A549 (cell line): ENCODE measurements around the gene CYP4B1. TPM values are rescaled to one million over a fixed set of nuclear protein-coding genes. Genes with fewer than 3 reads are reported as not detected.

Experiments
- ATAC-seq, 2 experiments: fragments of 200-7000 bp in 1 of 2; fragments of >200 bp in 1 of 2; cut with Nextera tagmentation in 1 of 2; cut with Tn5 transposase in 1 of 2; 3 replicates each; pipeline versions ENCODE4 v1.8.0 to v1.9.1; 2018 to 2020; ENCODE audit warnings: mild to moderate bottlenecking in 1 of 2, moderate library complexity in 1 of 2
- CTCF ChIA-PET: fragments of 300-600 bp; sonication (Branson Sonifier 250); formaldehyde crosslinking; extraction: SDS; loops from one replicate; lab custom pipeline; 2021; ENCODE audit warnings: antibody characterized with exemption, inconsistent platforms; lab: Yijun Ruan, JAX
- POLR2A ChIA-PET: fragments of 350-600 bp; formaldehyde crosslinking; extraction: SDS; loops from one replicate; lab custom pipeline; 2021; ENCODE audit warnings: antibody characterized with exemption, inconsistent platforms; lab: Yijun Ruan, JAX
- DNase-seq, 2 experiments: peaks; one replicate each; pipeline versions ENCODE4 v3.0.0 to v3.0.0-alpha.2; 2011 to 2016; ENCODE audit warnings: low read depth in 1 of 2, low spot score in 1 of 2
- FAIRE-seq: peaks from 2 replicates; lab custom pipeline; 2011; peaks lifted over from hg19 to GRCh38; lab: Jason Lieb, UNC
- H3K27ac ChIP-seq, 2 experiments: fragments of >200 bp; sonication (Bioruptor Twin); formaldehyde crosslinking; 3 replicates each; pipeline ENCODE4 v1.5.1; 2016 to 2017
- H3K4me1 ChIP-seq: fragments of >200 bp; sonication (Bioruptor Twin); formaldehyde crosslinking; 3 replicates; pipeline ENCODE4 v1.6.1; 2016
- H3K4me2 ChIP-seq: fragments of >200 bp; sonication (Bioruptor Twin); formaldehyde crosslinking; 3 replicates; pipeline ENCODE4 v1.6.1; 2016
- H3K4me3 ChIP-seq: fragments of >200 bp; sonication (Bioruptor Twin); formaldehyde crosslinking; 3 replicates; pipeline ENCODE4 v1.5.1; 2016
- H3K9me3 ChIP-seq: fragments of >200 bp; sonication (Bioruptor Twin); formaldehyde crosslinking; 3 replicates; pipeline ENCODE4 v1.6.1; 2016
- CBX8 ChIP-seq: fragments of 200-600 bp; sonication (generic); IDR thresholded peaks from 2 replicates; pipeline ENCODE4 v1.6.1; 2016
- CHD2 ChIP-seq: fragments of 150-350 bp; IDR thresholded peaks from 2 replicates; pipeline ENCODE4 v1.6.1; 2014; ENCODE audit warnings: low read length; ENCODE audit not compliant: partially characterized antibody
- E2F6 ChIP-seq: IDR thresholded peaks from 2 replicates; pipeline ENCODE4 v1.6.1; 2012; ENCODE audit warnings: low read depth, borderline replicate concordance
- EP300 ChIP-seq, 2 experiments: fragments of >200 bp; sonication (Bioruptor Twin); formaldehyde crosslinking; IDR thresholded peaks; 2 replicates in 1 of 2; 3 replicates in 1 of 2; pipeline ENCODE4 v1.6.1; 2016 to 2017
- HES2 ChIP-seq: fragments of >200 bp; sonication (Bioruptor Twin); formaldehyde crosslinking; IDR thresholded peaks from 2 replicates; pipeline ENCODE4 v1.6.1; 2016
- HEYL ChIP-seq: fragments of 250-450 bp; sonication (Bioruptor Pico); IDR thresholded peaks from 2 replicates; pipeline ENCODE4 v1.8.0; 2021; ENCODE audit warnings: mild to moderate bottlenecking, moderate library complexity
- HMGXB4 ChIP-seq: fragments of 250-450 bp; sonication (Bioruptor Pico); IDR thresholded peaks from 2 replicates; pipeline ENCODE4 v1.5.0; 2021; ENCODE audit warnings: mild to moderate bottlenecking, moderate library complexity, borderline replicate concordance
- JUNB ChIP-seq: fragments of >200 bp; sonication (Bioruptor Twin); formaldehyde crosslinking; IDR thresholded peaks from 2 replicates; pipeline ENCODE4 v1.6.1; 2016
- MAX ChIP-seq: IDR thresholded peaks from 2 replicates; pipeline ENCODE4 v1.6.1; 2012
- PBX3 ChIP-seq: IDR thresholded peaks from 2 replicates; pipeline ENCODE4 v1.6.1; 2012
- PHF8 ChIP-seq: fragments of 200-600 bp; sonication (generic); IDR thresholded peaks from 2 replicates; pipeline ENCODE4 v1.6.1; 2016; ENCODE audit warnings: low read depth, mild to moderate bottlenecking, antibody characterized with exemption, moderate library complexity, borderline replicate concordance
- POLR2AphosphoS2 ChIP-seq: conservative IDR thresholded peaks from 2 replicates; pipeline ENCODE4 v1.6.1; 2012; ENCODE audit warnings: low read length, improper control_type of control experiment, inconsistent platforms
- RFX5 ChIP-seq: fragments of 450-650 bp; IDR thresholded peaks from 2 replicates; pipeline ENCODE4 v1.7.1; 2014; ENCODE audit warnings: antibody characterized with exemption, mild to moderate bottlenecking, moderate library complexity
- SREBF2 ChIP-seq: fragments of 450-650 bp; IDR thresholded peaks from 2 replicates; pipeline ENCODE4 v1.6.1; 2014; ENCODE audit warnings: mild to moderate bottlenecking, moderate library complexity
- USF2 ChIP-seq: fragments of 450-650 bp; IDR thresholded peaks from 2 replicates; pipeline ENCODE4 v1.6.1; 2014; ENCODE audit warnings: antibody characterized with exemption
- WGBS: methylation state at CpG from one replicate; pipeline ENCODE4 v1.1.6; 2017; ENCODE audit errors: missing lambda C conversion rate; 5-methylcytosine and 5-hydroxymethylcytosine counted together
- polyA plus RNA-seq, 4 experiments: library from polyadenylated mRNA; depleted of rRNA in 3 of 4; stranded (reverse); fragments of >200 nt; fragmentation: RNase III in 1 of 4; extraction: RNeasy Plus Mini Kit Qiagen cat#74134 plus additional on column Dnase treatment in 1 of 4; gene quantifications; 2 replicates in 3 of 4; 3 replicates in 1 of 4; pipeline ENCODE4 v1.2.3, GENCODE V29; 2011 to 2017
- TF ChIP-seq, protein P1 (sequence below): fragments of >200 bp; sonication (Bioruptor Twin); formaldehyde crosslinking; IDR thresholded peaks from 3 replicates; pipeline ENCODE4 v1.5.1; 2016
- TF ChIP-seq, protein P2 (sequence below): fragments of >200 bp; sonication (Bioruptor Twin); formaldehyde crosslinking; IDR thresholded peaks from 3 replicates; pipeline ENCODE4 v1.6.1; 2016
- TF ChIP-seq, protein P3 (sequence below): fragments of 150-350 bp; IDR thresholded peaks from 2 replicates; pipeline ENCODE4 v1.6.1; 2014; ENCODE audit warnings: low read depth, mild to moderate bottlenecking, low read length

Gene CYP4B1
- polyA plus RNA-seq, 2 of the 4 experiments (the other 2 are of a cell fraction), result not detected

- Histone ChIP-seq H3K4me2 (no peak overlapping the region), H3K4me1 (no peaks in the 10 kb centered on the region), H3K27ac (no peak overlapping the region), H3K9me3 (no peaks in the 10 kb centered on the region), H3K4me3 (no peak overlapping the region)
- ChIA-PET CTCF (no interaction called here), POLR2A (no interaction called here)
- WGBS, result 39% methylated on average over 4 of the region's 5 CpGs
- TF ChIP-seq RFX5 (no peak), CHD2 (no peak), HES2 (no peak), CBX8 (no peak)
- TF ChIP-seq, protein P1, sequence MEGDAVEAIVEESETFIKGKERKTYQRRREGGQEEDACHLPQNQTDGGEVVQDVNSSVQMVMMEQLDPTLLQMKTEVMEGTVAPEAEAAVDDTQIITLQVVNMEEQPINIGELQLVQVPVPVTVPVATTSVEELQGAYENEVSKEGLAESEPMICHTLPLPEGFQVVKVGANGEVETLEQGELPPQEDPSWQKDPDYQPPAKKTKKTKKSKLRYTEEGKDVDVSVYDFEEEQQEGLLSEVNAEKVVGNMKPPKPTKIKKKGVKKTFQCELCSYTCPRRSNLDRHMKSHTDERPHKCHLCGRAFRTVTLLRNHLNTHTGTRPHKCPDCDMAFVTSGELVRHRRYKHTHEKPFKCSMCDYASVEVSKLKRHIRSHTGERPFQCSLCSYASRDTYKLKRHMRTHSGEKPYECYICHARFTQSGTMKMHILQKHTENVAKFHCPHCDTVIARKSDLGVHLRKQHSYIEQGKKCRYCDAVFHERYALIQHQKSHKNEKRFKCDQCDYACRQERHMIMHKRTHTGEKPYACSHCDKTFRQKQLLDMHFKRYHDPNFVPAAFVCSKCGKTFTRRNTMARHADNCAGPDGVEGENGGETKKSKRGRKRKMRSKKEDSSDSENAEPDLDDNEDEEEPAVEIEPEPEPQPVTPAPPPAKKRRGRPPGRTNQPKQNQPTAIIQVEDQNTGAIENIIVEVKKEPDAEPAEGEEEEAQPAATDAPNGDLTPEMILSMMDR, result no peak
- FAIRE-seq, result no peak
- ATAC-seq, result no peak
- DNase-seq, result no peak
Measured at GRCh38 chr1:46810596-46810995, 11.8 kb downstream of the CYP4B1 start.

DNA sequence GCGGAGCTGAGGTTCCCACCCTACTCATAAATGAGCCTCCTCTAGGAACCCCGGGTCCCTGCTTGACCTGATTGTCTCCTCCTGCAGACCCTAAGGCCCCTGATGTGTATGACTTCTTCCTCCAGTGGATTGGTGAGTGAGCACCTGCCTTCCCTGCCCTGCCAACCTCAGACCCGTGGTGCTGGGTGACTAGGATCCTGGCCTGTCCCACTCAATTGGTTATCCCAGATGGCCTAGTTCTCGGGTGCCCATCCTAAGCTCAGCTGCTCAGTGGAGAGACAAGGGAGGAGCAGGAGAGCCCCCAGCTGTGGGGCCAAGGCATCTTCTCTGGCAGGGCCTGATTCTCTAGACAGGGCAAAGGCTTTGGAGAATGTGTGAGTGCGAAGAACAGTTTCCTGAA is 12.2 kb downstream of the CYP4B1 start:
- FAIRE-seq (no peak), ATAC-seq (no peak), DNase-seq (no peak)
- ChIA-PET CTCF (no interaction called here), POLR2A (no interaction called here)
- H3K4me2 ChIP-seq, result no peak overlapping the region
- H3K4me1 ChIP-seq, result no peaks in the 10 kb centered on the region
- H3K9me3 ChIP-seq, result no peaks in the 10 kb centered on the region
- no peak overlapping the region for H3K4me3 ChIP-seq
- no peak overlapping the region for H3K27ac ChIP-seq
- 54% methylated on average over 3 of the region's 5 CpGs for WGBS
- TF ChIP-seq USF2 (no peak), PHF8 (no peak), POLR2AphosphoS2 (no peak), CBX8 (no peak)
- TF ChIP-seq, protein P2, sequence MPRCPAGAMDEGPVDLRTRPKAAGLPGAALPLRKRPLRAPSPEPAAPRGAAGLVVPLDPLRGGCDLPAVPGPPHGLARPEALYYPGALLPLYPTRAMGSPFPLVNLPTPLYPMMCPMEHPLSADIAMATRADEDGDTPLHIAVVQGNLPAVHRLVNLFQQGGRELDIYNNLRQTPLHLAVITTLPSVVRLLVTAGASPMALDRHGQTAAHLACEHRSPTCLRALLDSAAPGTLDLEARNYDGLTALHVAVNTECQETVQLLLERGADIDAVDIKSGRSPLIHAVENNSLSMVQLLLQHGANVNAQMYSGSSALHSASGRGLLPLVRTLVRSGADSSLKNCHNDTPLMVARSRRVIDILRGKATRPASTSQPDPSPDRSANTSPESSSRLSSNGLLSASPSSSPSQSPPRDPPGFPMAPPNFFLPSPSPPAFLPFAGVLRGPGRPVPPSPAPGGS, result no peak
- TF ChIP-seq, all 56 proteins: peak for 0

GRCh38 chr1:46812065-46812963 is 13.5 kb downstream of the CYP4B1 start:
- DNase-seq (no peak), FAIRE-seq (no peak), ATAC-seq (no peak)
- ChIA-PET CTCF (no interaction called here), POLR2A (no interaction called here)
- 37% methylated on average over 6 of the region's 11 CpGs for whole genome bisulfite sequencing
- Histone ChIP-seq H3K9me3 (no peaks in the 10 kb centered on the region), H3K4me2 (no peak overlapping the region), H3K27ac (no peak overlapping the region), H3K4me3 (no peak overlapping the region), H3K4me1 (no peaks in the 10 kb centered on the region)
- TF ChIP-seq, protein P1, result no peak
- TF ChIP-seq HEYL (CRISPR knock-in tag), result no peak
- TF ChIP-seq, protein P3, sequence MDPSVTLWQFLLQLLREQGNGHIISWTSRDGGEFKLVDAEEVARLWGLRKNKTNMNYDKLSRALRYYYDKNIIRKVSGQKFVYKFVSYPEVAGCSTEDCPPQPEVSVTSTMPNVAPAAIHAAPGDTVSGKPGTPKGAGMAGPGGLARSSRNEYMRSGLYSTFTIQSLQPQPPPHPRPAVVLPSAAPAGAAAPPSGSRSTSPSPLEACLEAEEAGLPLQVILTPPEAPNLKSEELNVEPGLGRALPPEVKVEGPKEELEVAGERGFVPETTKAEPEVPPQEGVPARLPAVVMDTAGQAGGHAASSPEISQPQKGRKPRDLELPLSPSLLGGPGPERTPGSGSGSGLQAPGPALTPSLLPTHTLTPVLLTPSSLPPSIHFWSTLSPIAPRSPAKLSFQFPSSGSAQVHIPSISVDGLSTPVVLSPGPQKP, result no peak
- TF ChIP-seq JUNB, result no peak
- no peak for TF ChIP-seq PBX3
- TF ChIP-seq MAX, result no peak
- no peak for TF ChIP-seq EP300 (IDR thresholded peaks at IDR 0.05)
- no peak for TF ChIP-seq SREBF2
- TF ChIP-seq HES2, result no peak
- TF ChIP-seq E2F6, result no peak
- TF ChIP-seq HMGXB4, result no peak
